Peyer's patch (tissue), 4 donors: ENCODE results near the gene CHST7.

ENCODE experiments used
- POLR2A ChIP-seq, 2 donors: fragments of 450-650 bp; IDR thresholded peaks; one replicate each; pipeline ENCODE4 v1.5.1; 2017; ENCODE audit warnings: antibody characterized with exemption in 2 of 2, mild to moderate bottlenecking in 2 of 2, moderate library complexity in 2 of 2
- TF ChIP-seq, protein P1 (sequence below), 6 experiments: fragments of 450-650 bp in 4 of 6; fragments of 200-600 bp in 2 of 6; sonication (generic) in 1 of 6; IDR thresholded peaks; one replicate each; pipeline ENCODE4 v1.5.1; 2017 to 2019; ENCODE audit warnings: antibody characterized with exemption in 6 of 6, mild to moderate bottlenecking in 3 of 6, moderate library complexity in 1 of 6

DNA sequence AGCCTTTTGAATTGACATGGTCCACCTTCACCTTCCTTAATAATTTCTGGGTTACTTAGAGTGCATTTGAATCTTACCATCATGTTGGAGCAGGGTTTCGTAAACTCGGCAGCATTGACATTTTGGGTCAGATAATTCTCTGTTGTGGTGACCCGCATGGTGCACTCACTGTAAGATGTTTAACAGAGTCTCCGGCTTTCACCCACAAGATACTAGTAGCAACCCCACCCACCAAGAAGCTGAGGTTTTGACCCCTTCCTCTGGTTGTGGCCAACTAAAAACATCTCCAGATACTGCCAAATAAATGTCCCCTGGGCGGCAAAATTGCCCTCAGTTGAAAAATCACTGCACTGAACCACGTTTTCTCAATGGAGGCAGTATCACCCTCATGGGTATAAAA is 62.7 kb downstream of the CHST7 start:
- TF ChIP-seq, protein P1, sequence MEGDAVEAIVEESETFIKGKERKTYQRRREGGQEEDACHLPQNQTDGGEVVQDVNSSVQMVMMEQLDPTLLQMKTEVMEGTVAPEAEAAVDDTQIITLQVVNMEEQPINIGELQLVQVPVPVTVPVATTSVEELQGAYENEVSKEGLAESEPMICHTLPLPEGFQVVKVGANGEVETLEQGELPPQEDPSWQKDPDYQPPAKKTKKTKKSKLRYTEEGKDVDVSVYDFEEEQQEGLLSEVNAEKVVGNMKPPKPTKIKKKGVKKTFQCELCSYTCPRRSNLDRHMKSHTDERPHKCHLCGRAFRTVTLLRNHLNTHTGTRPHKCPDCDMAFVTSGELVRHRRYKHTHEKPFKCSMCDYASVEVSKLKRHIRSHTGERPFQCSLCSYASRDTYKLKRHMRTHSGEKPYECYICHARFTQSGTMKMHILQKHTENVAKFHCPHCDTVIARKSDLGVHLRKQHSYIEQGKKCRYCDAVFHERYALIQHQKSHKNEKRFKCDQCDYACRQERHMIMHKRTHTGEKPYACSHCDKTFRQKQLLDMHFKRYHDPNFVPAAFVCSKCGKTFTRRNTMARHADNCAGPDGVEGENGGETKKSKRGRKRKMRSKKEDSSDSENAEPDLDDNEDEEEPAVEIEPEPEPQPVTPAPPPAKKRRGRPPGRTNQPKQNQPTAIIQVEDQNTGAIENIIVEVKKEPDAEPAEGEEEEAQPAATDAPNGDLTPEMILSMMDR (IDR thresholded peaks at IDR 0.05), result no peak
- TF ChIP-seq POLR2A (IDR thresholded peaks at IDR 0.05), result no peak
